Hepatocyte (in vitro differentiated cells): Measurements from ENCODE around the gene OBSCN.

ENCODE experiments used
- EZH2 ChIP-seq: fragments of 200-600 bp; sonication (generic); IDR thresholded peaks from 2 replicates; pipeline ENCODE4 v1.6.1; 2016; ENCODE audit warnings: antibody characterized with exemption, mild to moderate bottlenecking, borderline replicate concordance
- TF ChIP-seq, protein P1 (sequence below): fragments of 200-600 bp; sonication (generic); IDR thresholded peaks from 2 replicates; pipeline ENCODE4 v1.5.1; 2016; ENCODE audit warnings: antibody characterized with exemption, mild to moderate bottlenecking; ENCODE audit not compliant: poor library complexity

DNA sequence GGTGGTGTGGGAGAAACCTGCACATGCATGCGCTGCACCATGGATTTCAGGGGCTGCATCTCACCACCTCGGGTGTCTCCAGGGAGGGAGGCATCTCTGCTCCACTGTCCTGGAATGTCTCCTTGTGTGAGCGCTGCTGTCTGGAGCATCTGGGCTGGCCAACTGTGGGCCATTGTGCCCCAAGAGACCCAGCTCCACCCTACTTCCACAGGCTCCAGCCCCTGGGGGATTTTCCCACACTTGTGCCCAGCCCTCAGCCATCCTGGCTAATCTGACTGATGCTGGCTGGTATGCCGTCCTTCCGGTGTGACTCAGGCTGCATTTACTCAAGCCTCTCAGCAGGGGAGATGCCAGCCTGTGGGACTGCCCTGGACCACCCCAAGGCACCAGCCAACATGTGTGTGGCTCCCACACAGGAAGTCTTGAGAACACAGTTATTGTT lies 136.8 kb downstream of the OBSCN start:
- TF ChIP-seq, protein P1, sequence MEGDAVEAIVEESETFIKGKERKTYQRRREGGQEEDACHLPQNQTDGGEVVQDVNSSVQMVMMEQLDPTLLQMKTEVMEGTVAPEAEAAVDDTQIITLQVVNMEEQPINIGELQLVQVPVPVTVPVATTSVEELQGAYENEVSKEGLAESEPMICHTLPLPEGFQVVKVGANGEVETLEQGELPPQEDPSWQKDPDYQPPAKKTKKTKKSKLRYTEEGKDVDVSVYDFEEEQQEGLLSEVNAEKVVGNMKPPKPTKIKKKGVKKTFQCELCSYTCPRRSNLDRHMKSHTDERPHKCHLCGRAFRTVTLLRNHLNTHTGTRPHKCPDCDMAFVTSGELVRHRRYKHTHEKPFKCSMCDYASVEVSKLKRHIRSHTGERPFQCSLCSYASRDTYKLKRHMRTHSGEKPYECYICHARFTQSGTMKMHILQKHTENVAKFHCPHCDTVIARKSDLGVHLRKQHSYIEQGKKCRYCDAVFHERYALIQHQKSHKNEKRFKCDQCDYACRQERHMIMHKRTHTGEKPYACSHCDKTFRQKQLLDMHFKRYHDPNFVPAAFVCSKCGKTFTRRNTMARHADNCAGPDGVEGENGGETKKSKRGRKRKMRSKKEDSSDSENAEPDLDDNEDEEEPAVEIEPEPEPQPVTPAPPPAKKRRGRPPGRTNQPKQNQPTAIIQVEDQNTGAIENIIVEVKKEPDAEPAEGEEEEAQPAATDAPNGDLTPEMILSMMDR, result no peak
- no peak for TF ChIP-seq EZH2
